CD4-positive, alpha-beta T cell (primary cell): Measurements from ENCODE around the gene PRR5L. TPM values are rescaled to one million over a fixed set of nuclear protein-coding genes. Genes with fewer than 3 reads are reported as not detected.

Experiments
- ATAC-seq: fragments of 200-7000 bp; cut with Tn5 transposase; one replicate; pipeline ENCODE4 v1.10.0; 2022; ENCODE audit warnings: mild to moderate bottlenecking; ENCODE audit not compliant: poor library complexity
- CTCF ChIA-PET: fragments of 350-600 bp; sonication (Branson Sonifier 250); formaldehyde crosslinking; loops from one replicate; lab custom pipeline; 2021; ENCODE audit warnings: antibody characterized with exemption, inconsistent platforms; lab: Charles Lee
- POLR2A ChIA-PET: fragments of 350-600 bp; sonication (Branson Sonifier 250); formaldehyde crosslinking; loops from one replicate; lab custom pipeline; 2021; ENCODE audit warnings: antibody characterized with exemption, inconsistent platforms; lab: Charles Lee
- DNase-seq, 14 experiments: peaks; one replicate each; pipeline ENCODE4 v3.0.0-alpha.2; 2013 to 2020; ENCODE audit warnings: mixed read lengths in 2 of 14
- H3K27ac ChIP-seq, 2 donors: one replicate each; pipeline versions ENCODE4 v1.5.1 to v1.7.0; 2013; ENCODE audit warnings: low read length in 2 of 2, low read depth in 1 of 2, mild to moderate bottlenecking in 1 of 2
- H3K27me3 ChIP-seq, 2 experiments: 1 replicate in 1 of 2; 2 replicates in 1 of 2; pipeline versions ENCODE4 v1.6.1 to v1.7.0; 2013; ENCODE audit warnings: low read length in 2 of 2, control low read depth in 1 of 2, mild to moderate bottlenecking in 1 of 2, moderate library complexity in 1 of 2; ENCODE audit not compliant: insufficient read depth in 2 of 2, control insufficient read depth in 1 of 2
- H3K36me3 ChIP-seq: one replicate; pipeline ENCODE4 v1.6.1; 2013; ENCODE audit warnings: low read length, control low read depth; ENCODE audit not compliant: insufficient read depth
- H3K4me1 ChIP-seq: one replicate; pipeline ENCODE4 v1.6.1; 2013; ENCODE audit warnings: low read length, control low read depth; ENCODE audit not compliant: insufficient read depth
- H3K4me3 ChIP-seq: one replicate; pipeline ENCODE4 v1.5.1; 2013; ENCODE audit warnings: mild to moderate bottlenecking, low read length, moderate library complexity
- H3K9me3 ChIP-seq, 2 experiments: 1 replicate in 1 of 2; 2 replicates in 1 of 2; pipeline versions ENCODE4 v1.6.1 to v1.7.0; 2013; ENCODE audit warnings: low read length in 2 of 2, mild to moderate bottlenecking in 2 of 2, control low read depth in 1 of 2, moderate library complexity in 1 of 2; ENCODE audit not compliant: control insufficient read depth in 1 of 2, insufficient read depth in 1 of 2
- H3K27ac Mint-ChIP-seq: one replicate; pipeline ENCODE4 v1.8.0; 2020; ENCODE audit warnings: mixed read lengths
- H3K27me3 Mint-ChIP-seq: one replicate; pipeline ENCODE4 v1.8.0; 2021; ENCODE audit warnings: mixed read lengths
- H3K36me3 Mint-ChIP-seq: one replicate; pipeline ENCODE4 v1.8.0; 2021; ENCODE audit warnings: low read depth, mixed read lengths
- H3K4me1 Mint-ChIP-seq: one replicate; pipeline ENCODE4 v1.8.0; 2021; ENCODE audit warnings: low read depth, mixed read lengths
- H3K4me3 Mint-ChIP-seq: one replicate; pipeline ENCODE4 v1.8.0; 2020; ENCODE audit warnings: mild to moderate bottlenecking, mixed read lengths
- H3K9me3 Mint-ChIP-seq: one replicate; pipeline ENCODE4 v1.8.0; 2020; ENCODE audit warnings: mixed read lengths
- CTCF ChIP-seq: fragments of 200-600 bp; IDR thresholded peaks from one replicate; pipeline ENCODE4 v1.8.0; 2022; ENCODE audit warnings: antibody characterized with exemption, mild to moderate bottlenecking
- intact Hi-C, 2 experiments: fragments of 100-400 bp; cut with DNase I in 1 of 2; cut with micrococcal nuclease in 1 of 2; formaldehyde crosslinking; loops; one replicate each; pipeline versions ENCODE4 v1.15.1 to v1.9.0; 2023 to 2025; cut with DNase I, micrococcal nuclease
- total RNA-seq, 174 experiments: library from RNA in 2 of 174; stranded (reverse) in 2 of 174; gene quantifications; one replicate each; pipeline ENCODE4 v1.2.3 and lab custom pipeline; 2021 to 2026

Gene PRR5L
- total RNA-seq, 2 experiments from 2014 or later = 5.4 to 7.6 TPM

DNA sequence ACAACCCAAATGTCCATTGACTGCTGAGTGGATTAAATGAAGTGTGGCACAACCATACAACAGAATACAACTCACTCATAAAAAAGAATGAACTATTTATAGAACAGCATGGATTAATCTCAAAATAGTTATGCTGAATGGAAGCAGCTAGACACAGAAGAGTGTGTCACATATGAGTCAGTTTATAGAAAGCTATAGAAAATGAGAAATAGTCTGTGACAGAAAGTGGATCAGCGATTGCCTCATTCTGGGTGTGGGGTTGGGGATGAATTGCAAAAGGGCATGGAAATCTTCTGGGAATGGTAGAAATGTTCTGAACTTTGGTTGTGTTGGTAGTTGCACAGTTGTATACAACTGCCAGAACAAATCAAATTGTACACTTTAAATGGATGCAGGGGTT, 37.4 kb downstream of the PRR5L start:
- Mint-ChIP-seq H3K27ac (no peak overlapping the region), H3K27me3 (no peaks in the 10 kb centered on the region), H3K4me1 (no peaks in the 10 kb centered on the region), H3K4me3 (no peak overlapping the region), H3K36me3 (no peaks in the 10 kb centered on the region), H3K9me3 (no peaks in the 10 kb centered on the region)
- no peaks in the 10 kb centered on the region for H3K36me3 ChIP-seq
- H3K9me3 ChIP-seq = no peaks in the 10 kb centered on the region
- no peak for TF ChIP-seq CTCF
- DNase-seq (no peak), ATAC-seq (no peak)
- ChIA-PET CTCF (no interaction called here), POLR2A (interaction anchor here (0.7 kb wide), 1 partner anchor 17 kb away, joined by 3 read pairs; no protein-coding TSS in a partner anchor)
- H3K4me3 ChIP-seq = no peak overlapping the region
- H3K27me3 ChIP-seq = no peaks in the 10 kb centered on the region
- intact Hi-C loops = no loop called here
- H3K4me1 ChIP-seq = no peaks in the 10 kb centered on the region
- no peak overlapping the region for H3K27ac ChIP-seq

DNA sequence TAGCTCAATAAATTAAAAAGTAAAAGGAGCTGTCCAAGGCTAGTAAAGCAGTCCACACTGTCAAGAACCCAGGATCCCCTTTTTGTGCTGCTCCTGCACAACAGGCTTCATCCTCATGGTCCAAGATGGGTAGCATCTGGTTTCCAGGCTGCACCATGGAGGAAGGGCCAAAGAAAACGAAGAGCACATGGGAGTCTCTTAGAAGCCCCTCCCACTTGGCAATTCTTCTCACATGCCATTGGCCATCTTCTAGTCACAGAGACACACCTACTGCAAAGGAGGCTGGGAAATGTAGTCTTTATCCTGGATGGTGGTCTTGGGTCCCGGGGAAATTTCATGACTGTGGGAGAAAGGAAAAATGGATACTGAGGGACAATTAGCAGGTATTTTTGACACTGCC, 37.8 kb downstream of the PRR5L start:
- H3K4me3 Mint-ChIP-seq = no peak overlapping the region
- CTCF ChIA-PET = no interaction called here
- no peaks in the 10 kb centered on the region for H3K9me3 Mint-ChIP-seq
- no peaks in the 10 kb centered on the region for H3K27me3 ChIP-seq
- H3K36me3 Mint-ChIP-seq = no peaks in the 10 kb centered on the region
- POLR2A ChIA-PET = interaction anchor here (0.6 kb wide), 1 partner anchor 44 kb away, joined by 3 read pairs; no protein-coding TSS in a partner anchor
- peaks cover 1% of the 10 kb centered on the region for H3K27me3 Mint-ChIP-seq
- no peak overlapping the region for H3K4me3 ChIP-seq
- H3K36me3 ChIP-seq = no peaks in the 10 kb centered on the region
- H3K4me1 ChIP-seq = no peaks in the 10 kb centered on the region
- no peaks in the 10 kb centered on the region for H3K4me1 Mint-ChIP-seq
- intact Hi-C loops = no loop called here
- no peak for TF ChIP-seq CTCF
- no peak overlapping the region for H3K27ac Mint-ChIP-seq
- DNase-seq (peak in 1 of 14 experiments; percentile 20), ATAC-seq (no peak)
- H3K9me3 ChIP-seq = no peaks in the 10 kb centered on the region
- H3K27ac ChIP-seq = no peak overlapping the region

DNA sequence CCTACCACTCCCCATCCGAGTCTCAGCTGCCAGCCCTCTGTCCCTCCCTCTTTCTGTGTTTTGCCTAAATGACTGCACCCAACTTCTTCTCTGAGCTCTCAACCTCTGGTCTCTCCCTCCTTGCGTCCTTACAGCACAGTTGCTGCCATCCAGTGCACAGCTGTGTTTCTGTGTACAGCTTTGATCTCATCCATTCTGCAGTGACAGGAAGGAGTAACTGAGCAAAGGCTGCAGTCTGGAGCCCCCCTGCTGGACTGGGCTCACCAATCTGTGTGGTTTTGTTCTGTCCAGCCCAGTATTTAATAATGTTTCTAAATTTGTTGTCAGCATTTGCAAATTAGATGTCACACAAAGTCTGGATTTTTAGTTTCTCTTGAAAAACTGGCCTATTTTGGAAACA, 43.8 kb downstream of the PRR5L start:
- ATAC-seq (no peak), DNase-seq (no peak)
- peaks cover 0 to 11% of the 10 kb centered on the region in 2 experiments for H3K27me3 ChIP-seq
- Mint-ChIP-seq H3K4me1 (peaks cover 5% of the 10 kb centered on the region), H3K27me3 (peaks cover 34% of the 10 kb centered on the region), H3K27ac (no peak overlapping the region), H3K36me3 (no peaks in the 10 kb centered on the region), H3K9me3 (no peaks in the 10 kb centered on the region), H3K4me3 (no peak overlapping the region)
- no peak overlapping the region for H3K4me3 ChIP-seq
- CTCF ChIA-PET = interaction anchor here (0.9 kb wide), 1 partner anchor 113 kb away, joined by 3 read pairs; no protein-coding TSS in a partner anchor
- H3K27ac ChIP-seq = no peak overlapping the region
- H3K9me3 ChIP-seq = no peaks in the 10 kb centered on the region
- H3K4me1 ChIP-seq = no peaks in the 10 kb centered on the region
- H3K36me3 ChIP-seq = no peaks in the 10 kb centered on the region
- POLR2A ChIA-PET = no interaction called here
- intact Hi-C loops = no loop called here
- TF ChIP-seq CTCF = no peak
